ENCODE data around the gene SDS.

SDS gene

GRCh38 chr12:113385282-113385882, 18.3 kb downstream of the SDS start:
- no peak for FAIRE-seq

GRCh38 chr12:113384778-113385177, 18.9 kb downstream of the SDS start:
- FAIRE-seq (no peak), DNase-seq (ENCODE audit: extremely low spot score, insufficient read length, low read depth) (no peak)

More at GRCh38 chr12:113385282-113385882, 18.3 kb downstream of the SDS start:
- no peak for DNase-seq (ENCODE audit: extremely low spot score, insufficient read length, low read depth)

GRCh38 chr12:113382206-113382605, 21.5 kb downstream of the SDS start:
- FAIRE-seq (no peak), DNase-seq (ENCODE audit: extremely low spot score, insufficient read length, low read depth) (no peak)

GRCh38 chr12:113381220-113381619, 22.5 kb downstream of the SDS start:
- DNase-seq (ENCODE audit: extremely low spot score, insufficient read length, low read depth) (no peak), FAIRE-seq (no peak)

GRCh38 chr12:113378291-113378690, 25.4 kb downstream of the SDS start:
- FAIRE-seq (no peak), DNase-seq (ENCODE audit: extremely low spot score, insufficient read length, low read depth) (no peak)

- FAIRE-seq (no peak), DNase-seq (ENCODE audit: extremely low spot score, insufficient read length, low read depth) (no peak)
These were observed 28.8 kb downstream of the SDS start for GRCh38 chr12:113374823-113375428.

- DNase-seq (ENCODE audit: extremely low spot score, insufficient read length, low read depth) (no peak), FAIRE-seq (no peak)
These were observed 29.7 kb downstream of the SDS start for GRCh38 chr12:113373969-113374368.

- DNase-seq (ENCODE audit: extremely low spot score, insufficient read length, low read depth) (no peak), FAIRE-seq (no peak)
These were observed 30.2 kb downstream of the SDS start for GRCh38 chr12:113373440-113373839.

- FAIRE-seq (no peak), DNase-seq (ENCODE audit: extremely low spot score, insufficient read length, low read depth) (no peak)
These were observed 31.3 kb downstream of the SDS start for GRCh38 chr12:113372371-113372770.

GRCh38 chr12:113371808-113372207, 31.9 kb downstream of the SDS start:
- no peak for FAIRE-seq

GRCh38 chr12:113370923-113371682, 32.6 kb downstream of the SDS start:
- no peak for DNase-seq (ENCODE audit: extremely low spot score, insufficient read length, low read depth)
- FAIRE-seq: no peak

More at GRCh38 chr12:113371808-113372207, 31.9 kb downstream of the SDS start:
- DNase-seq (ENCODE audit: extremely low spot score, insufficient read length, low read depth): no peak

- no peak for DNase-seq (ENCODE audit: extremely low spot score, insufficient read length, low read depth)
- FAIRE-seq: no peak
These were observed 34.2 kb downstream of the SDS start for GRCh38 chr12:113369391-113369985.

GRCh38 chr12:113368331-113368730, 35.4 kb downstream of the SDS start:
- no peak for DNase-seq (ENCODE audit: extremely low spot score, insufficient read length, low read depth)
- FAIRE-seq: no peak

GRCh38 chr12:113366827-113367226, 36.9 kb downstream of the SDS start:
- FAIRE-seq: no peak
- DNase-seq (ENCODE audit: extremely low spot score, insufficient read length, low read depth): no peak

GRCh38 chr12:113365639-113366395, 37.9 kb downstream of the SDS start:
- DNase-seq (ENCODE audit: extremely low spot score, insufficient read length, low read depth) (no peak), FAIRE-seq (no peak)

- no peak for DNase-seq (ENCODE audit: extremely low spot score, insufficient read length, low read depth)
- FAIRE-seq: no peak
These were observed 39.0 kb downstream of the SDS start for GRCh38 chr12:113364698-113365097.

- FAIRE-seq (no peak), DNase-seq (ENCODE audit: extremely low spot score, insufficient read length, low read depth) (no peak)
These were observed 41.9 kb downstream of the SDS start for GRCh38 chr12:113361574-113362370.

- DNase-seq (ENCODE audit: extremely low spot score, insufficient read length, low read depth) (no peak), FAIRE-seq (no peak)
These were observed 43.5 kb downstream of the SDS start for GRCh38 chr12:113359939-113360748.

All from GM18507 (cell line).